CD1c-positive myeloid dendritic cell (primary cell): ENCODE measurements around the gene HES7.

ENCODE experiments used
- DNase-seq: peaks from one replicate; pipeline ENCODE4 v3.0.0-alpha.2; 2016; ENCODE audit errors: extremely low spot score

Gene HES7

DNA sequence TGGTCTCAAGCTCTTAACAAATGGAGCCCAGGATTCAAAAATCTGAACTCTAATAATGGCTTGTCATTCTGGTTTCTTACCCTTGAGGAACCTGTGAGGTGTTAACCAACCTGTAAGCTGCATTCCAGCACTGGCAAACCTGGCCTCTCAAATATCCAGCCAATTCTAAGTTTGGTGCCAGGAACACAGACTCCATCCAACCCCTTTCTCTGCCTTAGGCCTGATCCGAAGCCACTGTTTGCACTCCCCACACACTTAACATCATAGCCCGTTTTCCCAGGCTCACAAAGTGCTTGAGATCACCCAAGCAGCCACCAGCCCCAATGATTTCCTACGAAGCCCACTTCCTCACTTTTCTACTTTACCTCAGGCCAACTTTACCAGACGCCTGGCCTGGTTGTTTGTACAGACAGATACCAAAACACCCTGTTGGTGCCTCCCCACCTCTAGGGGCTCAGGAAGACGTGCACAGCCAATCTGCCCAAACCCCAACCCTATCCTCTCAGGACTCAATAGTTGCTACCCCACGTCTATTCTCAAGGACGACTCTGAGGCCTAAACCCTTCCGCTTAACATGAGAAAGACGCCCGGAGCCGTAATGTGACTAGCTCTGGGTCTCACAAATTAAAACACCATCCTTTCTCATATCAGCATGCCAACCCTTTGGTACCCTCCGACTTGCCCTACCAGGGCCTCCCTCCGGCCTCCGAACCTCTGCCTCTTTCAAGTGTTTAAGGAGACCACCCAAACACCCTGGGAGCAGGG lies 31.5 kb upstream of the HES7 start:
- no peak for DNase-seq

DNA sequence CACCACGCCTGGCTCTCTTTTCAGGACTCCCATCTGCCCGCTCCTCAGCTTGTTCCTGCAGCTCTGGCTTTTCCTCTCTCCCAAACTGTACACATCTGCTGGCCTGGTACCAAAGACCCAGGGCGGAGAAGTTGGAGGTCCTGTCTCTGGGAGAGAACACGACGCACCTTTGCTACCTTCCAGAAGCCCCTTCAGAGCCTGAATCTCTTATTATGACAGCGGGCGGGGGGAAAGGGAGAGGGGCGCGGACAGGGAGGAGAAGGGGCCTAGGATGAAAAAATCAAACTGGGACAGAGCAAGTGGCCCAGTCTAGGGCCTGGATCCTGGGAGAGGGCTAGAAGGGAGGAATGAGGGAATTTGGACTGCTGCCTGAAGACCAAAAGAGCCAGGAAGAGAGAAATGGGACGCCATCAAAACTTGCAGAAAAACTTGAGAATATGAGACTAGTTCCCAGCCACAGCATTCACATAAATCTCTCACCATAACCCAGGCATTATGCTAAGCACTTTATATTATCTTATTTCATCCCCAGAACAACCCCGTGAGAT lies 30.8 kb upstream of the HES7 start:
- DNase-seq = no peak

DNA sequence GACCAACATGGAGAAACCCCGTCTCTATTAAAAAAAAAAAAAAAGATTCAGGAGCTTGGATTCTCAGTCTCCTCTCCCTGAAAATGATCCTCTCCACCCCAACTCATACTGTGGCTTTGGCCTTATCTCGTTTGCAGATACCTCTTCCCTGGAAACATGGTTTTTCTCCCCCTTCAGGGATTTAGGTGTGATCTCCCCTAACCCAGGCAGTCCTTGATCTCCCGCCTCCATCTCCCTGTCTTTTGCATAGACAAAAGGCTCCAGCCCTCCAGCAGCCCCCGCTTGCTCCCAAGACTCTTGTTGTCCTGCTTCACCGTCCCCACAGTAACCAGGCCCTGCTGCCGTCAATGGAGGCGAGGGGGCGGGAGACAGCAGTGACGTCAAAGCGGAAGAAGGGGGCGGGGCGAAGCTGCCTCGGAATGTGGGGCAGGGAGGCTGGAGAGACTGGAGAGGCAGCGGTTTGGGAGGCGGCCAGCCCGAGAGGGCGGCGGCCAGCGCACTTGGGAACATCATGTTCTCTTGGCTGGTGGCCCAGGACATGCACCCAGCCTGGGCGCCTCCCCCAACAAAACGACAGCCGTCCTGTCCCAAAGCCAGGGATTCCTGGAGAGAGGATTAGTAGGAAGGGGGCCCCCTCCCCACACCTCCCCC lies 30.2 kb upstream of the HES7 start:
- DNase-seq = peak; percentile 98

DNA sequence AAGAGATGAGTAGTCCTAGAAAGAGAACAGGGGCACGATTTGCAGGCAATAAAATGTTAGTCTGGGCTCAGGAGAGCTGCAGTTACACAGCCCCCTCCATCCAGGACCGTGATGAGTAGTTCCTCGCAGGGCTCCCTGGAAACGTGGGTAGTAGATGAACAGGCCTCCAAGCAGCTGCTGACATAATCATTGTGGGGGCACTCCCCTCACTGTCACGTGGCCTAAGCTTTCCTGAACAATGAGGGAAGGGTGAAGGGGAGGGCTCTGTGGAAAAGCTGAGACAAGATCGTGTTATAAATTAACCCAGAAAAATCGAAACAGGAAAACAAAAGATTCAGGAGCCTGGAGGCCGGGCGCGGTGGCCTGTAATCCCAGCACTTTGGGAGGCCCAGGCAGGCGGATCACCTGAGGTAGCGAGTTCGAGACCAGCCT lies 29.6 kb upstream of the HES7 start:
- peak; percentile 96 for DNase-seq

DNA sequence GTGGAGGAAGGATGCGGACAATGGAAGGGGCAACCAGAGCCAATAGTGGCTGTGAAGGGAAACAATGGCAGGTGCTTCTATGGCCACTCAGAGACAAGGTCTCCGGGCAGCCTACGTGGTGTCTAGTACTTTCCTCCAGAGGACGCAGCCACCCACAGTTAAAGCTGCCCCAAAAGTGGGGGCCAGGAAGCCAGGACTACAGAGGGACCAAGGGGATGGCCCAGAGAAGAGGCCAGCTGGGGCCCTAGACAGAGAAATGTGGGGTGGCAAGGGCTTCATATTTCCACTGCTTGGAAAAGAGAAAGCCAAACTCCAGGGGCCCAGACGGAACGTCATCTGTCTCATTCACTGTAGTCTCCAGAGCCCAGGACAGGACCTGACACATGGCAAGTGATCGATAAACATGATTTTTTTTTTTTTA lies 29.1 kb upstream of the HES7 start:
- no peak for DNase-seq

DNA sequence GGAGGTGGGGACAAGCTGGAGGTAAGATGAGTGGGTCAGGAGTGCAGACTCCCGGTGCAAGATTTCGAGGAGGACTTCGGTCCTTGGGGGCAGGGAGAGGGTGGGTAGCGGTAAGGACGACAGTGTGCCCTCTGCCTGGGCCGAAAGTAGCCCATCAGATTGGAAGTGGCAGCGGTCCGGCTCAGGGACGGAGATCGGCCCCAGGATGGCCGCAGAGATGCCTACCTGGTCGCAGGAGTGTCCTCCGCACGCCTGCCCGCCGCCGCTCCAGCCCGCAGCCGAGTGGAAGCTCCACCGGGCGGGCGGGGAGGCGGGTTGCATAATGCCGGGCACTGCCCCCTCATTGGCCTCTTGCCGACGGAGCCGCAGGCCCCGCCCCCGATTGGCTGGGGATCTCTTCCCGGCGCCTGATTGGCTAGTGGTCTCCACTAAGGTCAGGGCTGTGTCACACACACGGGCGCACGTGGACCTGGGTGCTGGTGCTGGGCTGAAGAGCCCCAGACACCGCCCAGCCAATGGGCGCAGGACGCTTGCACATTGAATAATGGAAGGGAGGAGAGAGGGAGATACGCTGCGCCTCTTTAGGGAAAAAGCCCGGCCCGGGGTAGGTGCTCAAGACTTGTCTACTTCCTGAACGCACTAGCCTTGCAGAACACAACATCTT lies 28.3 kb upstream of the HES7 start, which contains the start of gene PER1:
TSS of gene PER1 (minus strand) at position 293 of the 664 bp plus-strand sequence. CDS start 1,698 bp downstream, outside the sequence.
- peak; percentile 93 for DNase-seq

DNA sequence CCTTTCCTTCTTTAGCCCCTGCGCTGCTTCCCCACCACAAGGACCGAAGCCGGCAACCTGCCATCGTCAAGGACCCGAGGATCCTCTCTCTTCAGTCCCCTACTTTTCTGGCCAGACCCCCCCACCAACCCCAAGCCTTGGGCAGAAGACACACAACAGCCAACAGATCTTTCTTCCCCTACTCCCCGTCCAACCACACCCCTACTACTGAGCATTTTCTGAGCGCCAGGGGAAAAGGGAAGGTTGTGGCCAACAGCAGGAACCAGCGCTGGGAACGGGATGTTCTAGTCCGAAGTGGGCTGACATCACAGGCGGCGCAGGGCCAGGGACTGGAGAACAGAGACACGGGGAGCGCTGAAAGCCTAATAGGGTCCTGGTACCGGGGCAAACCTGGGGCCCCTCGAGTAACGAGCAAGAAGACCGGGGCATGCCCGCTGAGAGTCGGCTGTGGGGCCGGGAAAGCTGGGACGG lies 27.8 kb upstream of the HES7 start:
- DNase-seq = peak; percentile 93

DNA sequence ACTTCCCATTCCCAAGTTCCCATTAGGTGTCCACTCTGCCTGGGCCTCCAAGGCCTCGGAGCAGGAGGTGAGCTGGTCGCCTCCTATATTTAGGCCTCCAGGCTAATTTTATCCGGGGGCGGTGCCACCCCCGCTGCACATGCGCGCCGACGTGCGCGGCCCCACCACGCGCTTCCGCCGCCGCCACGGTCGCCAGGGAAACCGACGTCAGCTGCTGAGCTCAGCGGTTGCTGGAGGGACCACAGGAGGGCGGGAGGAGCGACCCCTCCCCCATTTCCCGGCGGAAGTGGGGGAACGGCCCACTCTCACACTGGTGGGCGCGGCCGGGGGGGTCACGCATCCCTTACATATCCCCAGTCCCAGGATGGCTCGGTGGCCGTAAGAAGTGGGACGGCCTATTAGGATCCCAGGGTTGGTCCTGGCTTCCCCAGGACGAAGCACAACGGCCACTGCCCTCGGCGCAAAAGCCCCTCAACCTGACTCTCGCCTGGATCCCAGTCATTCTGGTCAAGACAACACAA lies 27.3 kb upstream of the HES7 start:
- peak; percentile 92 for DNase-seq

DNA sequence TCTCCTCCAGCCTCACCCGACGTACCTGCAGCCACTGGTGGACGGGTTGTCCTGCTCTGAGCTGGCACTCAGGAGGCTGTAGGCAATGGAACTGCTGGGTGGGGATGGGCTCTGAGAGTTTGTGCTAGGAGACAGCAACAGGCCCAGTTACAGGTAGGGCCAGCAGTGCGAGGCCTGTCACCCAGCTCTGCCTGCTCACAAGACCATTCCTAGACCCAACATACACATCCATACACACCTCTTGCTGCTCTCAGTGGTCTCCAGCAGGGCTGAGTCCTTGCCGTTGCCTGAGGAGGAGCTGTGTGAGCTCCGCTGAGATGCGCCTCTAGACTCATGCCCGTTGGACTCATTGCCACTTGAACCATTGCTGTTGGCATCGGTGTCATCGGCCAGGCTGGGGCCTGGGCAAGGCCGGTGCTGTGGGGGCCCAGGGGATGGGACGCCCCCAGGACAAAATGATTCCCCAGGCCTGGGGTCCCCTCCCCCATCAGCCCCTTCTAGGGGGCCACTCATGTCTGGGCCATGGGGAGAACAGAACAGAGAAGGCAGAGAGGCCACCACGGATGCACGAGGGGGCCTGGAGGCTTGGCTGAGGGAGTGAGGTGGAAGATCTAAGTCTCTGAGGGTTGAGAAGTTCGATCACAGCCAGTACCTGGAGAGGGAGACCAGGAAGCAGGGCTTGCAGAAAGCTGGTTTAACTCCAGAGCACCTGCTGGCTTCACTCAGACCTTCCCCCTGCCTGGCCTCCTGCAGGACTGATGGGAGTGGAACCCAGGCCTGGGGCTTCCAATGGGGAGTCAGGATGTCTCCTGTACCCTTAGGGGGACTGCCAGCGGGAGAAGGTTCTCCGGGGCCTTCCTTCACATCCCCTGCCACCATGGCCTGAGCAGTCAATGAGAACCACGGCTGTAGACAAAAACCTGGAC lies 26.6 kb upstream of the HES7 start:
- no peak for DNase-seq

DNA sequence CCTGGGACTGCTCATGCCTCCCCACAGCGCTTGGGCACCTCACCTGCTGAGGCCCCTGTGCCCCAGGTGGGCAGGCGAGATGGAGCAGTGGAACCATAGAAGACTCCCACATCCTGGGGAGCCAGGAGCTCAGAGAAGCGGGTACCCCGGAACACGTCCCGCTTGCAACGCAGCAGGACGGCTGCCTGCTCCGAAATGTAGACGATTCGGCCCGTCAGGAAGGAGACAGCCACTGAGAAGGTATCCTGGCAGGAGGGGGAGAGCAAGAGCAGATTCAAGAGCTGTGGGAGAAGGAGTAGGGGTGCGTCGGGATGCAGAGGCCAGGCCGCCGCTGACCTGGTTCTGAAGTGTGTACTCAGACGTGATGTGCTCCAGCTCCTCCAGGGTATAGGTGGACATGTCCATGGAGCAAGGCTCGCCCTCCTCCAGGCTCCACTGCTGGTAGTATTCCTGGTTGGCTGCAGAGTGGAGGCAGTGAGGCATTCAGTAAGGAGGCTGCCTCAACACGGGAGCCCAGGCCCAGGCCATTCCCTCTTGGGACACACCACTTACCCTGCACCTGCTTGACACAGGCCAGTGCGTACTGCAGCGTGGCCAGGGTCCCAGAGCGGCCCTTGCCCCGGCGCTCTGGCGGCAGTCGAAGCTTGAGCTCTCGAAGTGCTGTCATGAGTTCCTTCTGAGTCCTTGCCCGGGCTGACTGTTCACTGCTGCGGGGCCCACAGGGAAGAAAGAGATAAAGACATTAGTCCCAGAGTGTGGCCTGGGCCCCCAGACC lies 25.7 kb upstream of the HES7 start:
- DNase-seq = no peak

DNA sequence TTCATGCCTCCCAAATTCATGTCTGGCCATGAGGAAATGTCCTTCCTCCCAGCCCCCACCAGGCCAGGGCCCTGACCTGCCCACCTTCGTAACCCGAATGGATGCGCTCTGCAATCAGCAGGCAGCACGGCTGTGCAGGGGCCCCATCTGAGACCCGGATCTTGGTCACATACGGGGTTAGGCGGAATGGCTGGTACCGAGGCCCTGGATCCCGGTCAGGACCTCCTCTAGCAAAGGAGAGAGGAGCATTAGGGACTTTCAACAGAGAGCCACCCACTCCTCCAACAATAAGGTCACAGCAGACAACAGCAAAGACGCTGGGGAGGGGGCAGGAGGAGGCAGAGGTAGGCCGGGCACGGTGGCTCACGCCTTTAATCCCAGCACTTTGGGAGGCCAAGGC lies 24.7 kb upstream of the HES7 start:
- no peak for DNase-seq

DNA sequence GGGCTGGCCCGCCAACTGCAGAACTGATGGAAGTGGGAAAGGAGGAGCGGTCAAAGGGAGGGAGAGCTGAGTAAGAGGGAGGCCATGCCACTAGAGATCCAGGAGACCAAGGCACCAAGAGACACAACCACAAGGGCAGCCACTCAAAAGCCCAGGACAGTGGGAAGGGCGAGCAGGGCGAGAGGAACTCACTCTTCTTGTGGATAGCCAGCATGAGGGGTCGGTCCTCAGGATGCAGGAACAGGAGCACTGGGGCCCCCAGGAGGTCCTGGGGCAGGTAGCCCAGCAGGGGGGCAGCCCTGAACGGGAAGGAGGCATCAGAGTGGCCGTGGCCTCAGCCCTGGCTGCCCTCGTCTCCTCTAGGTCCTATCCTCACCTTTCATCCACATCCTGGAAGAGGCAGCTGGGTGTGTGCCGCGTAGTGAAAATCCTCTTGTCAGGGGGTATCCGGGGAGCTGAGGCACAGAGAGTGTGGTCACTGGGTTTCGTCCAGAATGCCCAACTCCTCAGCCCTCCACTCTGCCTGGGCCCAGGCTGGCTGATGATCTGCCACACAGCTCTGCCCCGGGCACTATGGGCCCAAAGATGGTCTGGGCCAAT lies 24.0 kb upstream of the HES7 start:
- DNase-seq = no peak

DNA sequence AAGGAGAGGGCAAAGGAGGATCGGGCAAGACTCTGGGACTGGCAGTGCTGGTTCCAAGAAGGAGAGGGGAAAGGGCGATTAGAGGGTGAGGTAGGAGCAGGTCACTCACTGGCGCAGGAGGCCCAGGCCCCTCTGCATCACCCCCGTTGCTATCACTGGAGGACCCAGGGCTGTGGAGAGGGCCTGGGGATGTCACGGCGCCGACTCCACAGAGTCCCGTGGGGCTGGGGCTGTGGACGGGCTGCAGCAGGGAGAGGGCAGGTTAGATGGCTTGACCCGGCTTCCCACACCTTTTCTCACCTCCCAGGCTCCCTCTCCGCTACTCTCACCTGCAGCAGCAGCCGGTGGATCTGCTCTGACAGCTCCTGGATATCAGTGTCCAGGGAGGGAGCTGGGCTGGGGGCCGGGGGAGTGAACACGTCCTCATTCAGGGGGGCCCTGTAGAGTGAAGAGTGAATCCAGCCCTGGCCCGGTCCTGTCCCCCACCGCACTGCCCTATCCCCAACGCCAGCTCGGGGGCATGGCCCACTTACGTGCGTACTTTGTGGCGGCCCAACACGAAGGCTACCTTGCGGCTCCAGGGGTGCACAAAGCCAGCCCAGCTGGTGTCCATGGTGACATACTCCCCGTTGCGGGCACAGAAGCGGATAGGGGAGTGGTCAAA lies 23.4 kb upstream of the HES7 start:
- DNase-seq = no peak

DNA sequence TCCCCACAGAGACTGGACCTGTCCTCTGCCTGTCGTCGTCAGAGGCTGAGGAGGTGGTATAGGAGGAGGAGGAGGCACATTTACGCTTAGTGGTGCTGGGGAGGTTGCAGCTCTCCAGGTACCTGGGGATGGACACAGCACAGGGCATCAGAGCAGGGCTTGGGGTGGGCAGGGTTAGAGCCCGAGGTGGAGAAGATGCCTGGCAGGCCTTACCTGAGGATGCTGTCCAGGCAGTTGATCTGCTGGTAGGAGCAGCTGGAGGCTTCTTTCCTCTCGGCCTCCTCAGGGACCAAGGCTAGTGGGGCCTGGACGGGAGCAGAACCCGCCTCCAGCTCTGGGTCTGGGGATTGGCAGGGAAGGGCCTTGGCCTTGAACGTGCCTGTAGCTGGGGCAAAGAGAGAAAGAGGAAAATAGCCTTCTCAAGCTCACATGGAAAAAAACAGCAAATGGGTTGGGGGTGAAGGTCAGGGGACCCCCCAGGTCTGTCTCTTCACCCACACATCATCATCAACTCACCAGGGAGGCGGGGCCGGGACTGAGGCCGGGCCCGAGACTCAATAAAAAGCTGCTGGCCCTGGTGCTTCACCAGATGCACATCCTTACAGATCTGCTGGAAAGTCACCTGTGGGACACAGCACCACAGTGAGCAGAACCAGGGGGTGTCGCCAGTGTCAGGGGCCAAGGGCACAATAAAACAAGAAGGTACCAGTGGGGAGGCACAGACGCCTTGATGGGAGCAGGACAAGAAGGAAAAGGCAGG lies 22.7 kb upstream of the HES7 start:
- no peak for DNase-seq

DNA sequence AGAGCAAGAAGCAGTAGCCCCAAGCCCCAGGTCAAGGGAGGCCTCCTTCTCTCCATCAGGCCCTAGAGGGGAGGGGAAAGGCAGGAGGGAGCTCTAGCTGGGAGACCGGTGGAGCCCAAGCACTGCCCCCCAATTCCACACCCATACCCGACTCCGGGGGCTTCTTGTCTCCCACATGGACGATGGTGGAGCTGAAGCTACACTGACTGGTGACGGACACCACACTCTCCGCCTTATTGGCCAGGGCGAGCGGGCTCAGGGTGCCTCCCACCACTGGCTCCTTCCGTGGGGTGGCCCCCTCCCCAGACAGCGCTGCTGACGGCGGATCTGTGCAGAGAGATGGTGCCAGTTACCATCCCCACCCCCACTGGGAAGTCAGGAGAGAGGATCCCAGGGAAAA lies 21.9 kb upstream of the HES7 start:
- no peak for DNase-seq

DNA sequence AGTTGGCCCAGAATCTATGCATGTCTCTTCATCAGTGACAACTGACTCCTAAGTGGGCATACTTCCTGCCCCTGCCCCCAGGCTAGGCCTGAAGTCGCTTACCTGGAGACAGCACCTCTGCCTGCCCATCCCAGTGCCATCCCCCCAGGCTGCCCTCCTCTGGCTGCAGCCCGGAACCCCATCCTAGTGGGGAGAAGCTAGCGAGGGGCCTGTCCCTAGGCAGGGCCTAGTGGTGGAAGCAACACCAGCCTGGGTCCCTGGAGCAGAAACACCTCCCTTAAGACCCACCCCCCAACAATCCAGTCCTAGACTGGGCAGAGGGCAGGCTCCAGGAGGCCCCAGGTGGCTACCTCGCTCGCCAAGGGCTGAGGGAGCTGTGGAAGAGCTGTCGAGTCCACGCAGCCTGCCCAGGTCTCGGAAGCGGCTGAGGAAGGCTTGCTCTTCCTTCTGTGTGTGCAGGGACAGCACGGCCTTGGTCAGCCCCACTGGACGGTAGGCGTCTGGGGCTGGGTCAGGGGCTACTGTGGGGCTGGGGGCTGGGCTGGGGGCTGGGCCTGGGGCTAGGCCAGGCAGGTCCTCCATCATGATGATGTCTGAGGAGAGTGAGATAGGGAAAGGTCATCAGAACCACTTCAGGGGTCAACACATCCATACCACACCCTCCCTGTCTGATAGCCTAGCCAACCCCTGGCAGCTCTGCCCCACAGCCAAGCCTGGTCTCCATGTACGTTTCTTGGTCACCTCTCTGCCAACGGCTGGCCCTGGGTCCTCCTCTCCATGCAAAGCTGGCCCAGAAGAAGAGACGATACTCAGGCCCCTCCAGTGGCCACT lies 20.7 kb upstream of the HES7 start:
- DNase-seq = no peak

DNA sequence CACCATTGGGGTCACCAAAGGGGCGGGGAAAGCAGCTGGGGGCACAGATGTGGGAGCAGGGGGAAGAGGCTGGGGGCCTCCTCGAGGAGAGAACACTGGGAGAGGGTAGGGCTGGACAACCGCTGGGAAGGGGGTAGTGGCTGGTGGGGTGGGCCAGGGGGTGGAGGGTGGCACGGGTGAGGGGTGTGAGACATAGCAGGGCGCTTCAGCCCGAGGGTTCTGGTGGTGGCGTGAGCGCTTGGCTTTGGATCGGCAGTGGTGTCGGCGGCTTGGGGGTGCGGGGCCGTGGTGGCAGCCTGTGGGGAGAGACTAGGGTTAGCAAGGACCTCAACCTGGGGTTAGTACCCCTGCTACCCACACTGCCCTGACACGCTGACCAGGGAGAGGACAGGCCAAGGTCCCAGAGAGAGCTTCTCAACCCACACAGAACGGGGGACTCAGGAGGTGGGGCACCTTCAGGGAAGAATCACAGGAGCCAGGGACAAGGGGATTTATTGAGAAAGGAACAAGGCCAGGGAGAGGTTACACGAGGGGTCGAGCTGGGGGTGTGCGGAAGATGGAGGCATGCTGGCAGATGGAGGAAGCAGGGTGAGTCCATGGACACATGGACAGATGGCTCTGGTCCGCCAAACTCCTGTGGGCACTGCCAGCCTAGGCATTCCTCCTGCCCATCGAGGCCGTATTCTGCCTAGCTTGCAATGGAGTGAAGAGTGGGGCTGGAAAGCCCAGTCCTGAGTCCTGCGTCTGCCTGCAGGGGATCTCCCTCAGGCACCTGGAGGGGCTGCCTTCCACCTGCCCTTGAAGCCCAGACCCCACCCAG lies 19.9 kb upstream of the HES7 start:
- DNase-seq = no peak
